GM23248 (cell line): Measurements from ENCODE around the gene RABL2A.

Source experiments
- EZH2 ChIP-seq: fragments of 200-600 bp; sonication (generic); IDR thresholded peaks from 2 replicates; pipeline ENCODE4 v1.6.1; 2018; ENCODE audit warnings: antibody characterized with exemption, mild to moderate bottlenecking; ENCODE audit not compliant: insufficient read depth, poor library complexity, severe bottlenecking
- EZH2phosphoT487 ChIP-seq: fragments of 200-600 bp; sonication (generic); IDR thresholded peaks from 2 replicates; pipeline ENCODE4 v1.6.1; 2018; ENCODE audit warnings: antibody characterized with exemption, moderate library complexity, mild to moderate bottlenecking, low read depth; ENCODE audit not compliant: insufficient read depth

- TF ChIP-seq EZH2phosphoT487 (no peak), EZH2 (no peak)
These were observed 58.4 kb downstream of the RABL2A start for GRCh38 chr2:113685471-113685870.
